Endothelial cell of umbilical vein (primary cell): ENCODE results near the gene ABLIM1. TPM values are rescaled to one million over a fixed set of nuclear protein-coding genes. Genes with fewer than 3 reads are reported as not detected.

ENCODE experiments used
- BruUV-seq: library from RNA; stranded (reverse); fragments of 400-500 nt; replicated peaks from 2 replicates; lab custom pipeline; 2021; lab: Mats Ljungman, UMichigan
- CTCF ChIA-PET: fragments of 300-600, 350-600 bp; sonication (Branson Sonifier 250); formaldehyde crosslinking; loops from one replicate; lab custom pipeline; 2021; ENCODE audit warnings: antibody characterized with exemption, inconsistent platforms; lab: Charles Lee
- POLR2A ChIA-PET: fragments of 300-600, 350-600 bp; sonication (Branson Sonifier 250); formaldehyde crosslinking; loops from one replicate; lab custom pipeline; 2021; ENCODE audit warnings: antibody characterized with exemption, inconsistent platforms; lab: Charles Lee
- DNase-seq: peaks from one replicate; pipeline ENCODE4 v3.0.0-alpha.2; 2011; ENCODE audit warnings: low read depth, low spot score
- FAIRE-seq: peaks from 2 replicates; lab custom pipeline; 2011; peaks lifted over from hg19 to GRCh38; lab: Jason Lieb, UNC
- H2AFZ ChIP-seq: 2 replicates; pipeline ENCODE4 v1.6.0; 2012; ENCODE audit warnings: low read depth, low read length, control low read depth, inconsistent platforms
- H3K27ac ChIP-seq: 2 replicates; pipeline ENCODE4 v1.5.1; 2011; ENCODE audit warnings: low read depth, mild to moderate bottlenecking, control low read depth, low read length, moderate library complexity; ENCODE audit not compliant: insufficient read depth
- H3K27me3 ChIP-seq, 2 experiments: 2 replicates each; pipeline versions ENCODE4 v1.6.0 to v1.6.1; 2011; ENCODE audit warnings: low read length in 2 of 2, mixed read lengths in 1 of 2; ENCODE audit not compliant: control insufficient read depth in 2 of 2, insufficient read depth in 2 of 2
- H3K36me3 ChIP-seq, 2 experiments: 2 replicates in 1 of 2; 3 replicates in 1 of 2; pipeline ENCODE4 v1.5.1; 2011; ENCODE audit warnings: low read length in 2 of 2, mild to moderate bottlenecking in 1 of 2, moderate library complexity in 1 of 2; ENCODE audit not compliant: control insufficient read depth in 2 of 2, insufficient read depth in 2 of 2; ENCODE audit errors: extremely low read depth in 1 of 2
- H3K4me1 ChIP-seq: 3 replicates; pipeline ENCODE4 v1.5.1; 2011; ENCODE audit warnings: mild to moderate bottlenecking, low read length; ENCODE audit not compliant: control insufficient read depth, insufficient read depth; ENCODE audit errors: extremely low read depth
- H3K4me2 ChIP-seq: 2 replicates; pipeline ENCODE4 v1.6.1; 2011; ENCODE audit warnings: low read length, control low read depth, mixed read lengths; ENCODE audit not compliant: insufficient read depth
- H3K4me3 ChIP-seq, 3 experiments: fragments of 200-600 bp in 1 of 3; sonication (generic), shearing (Covaris generic) in 1 of 3; replicated peaks in 1 of 3; 2 replicates each; pipeline ENCODE4 v1.5.1; 2011 to 2016; ENCODE audit warnings: control low read depth in 3 of 3, low read length in 3 of 3, mild to moderate bottlenecking in 2 of 3, inconsistent platforms in 1 of 3, low read depth in 1 of 3, moderate library complexity in 1 of 3; ENCODE audit not compliant: insufficient read depth in 1 of 3
- H3K79me2 ChIP-seq: 2 replicates; pipeline ENCODE4 v1.6.0; 2012; ENCODE audit warnings: low read length, inconsistent platforms; ENCODE audit not compliant: control insufficient read depth, insufficient read depth
- H3K9ac ChIP-seq: replicated peaks from 2 replicates; pipeline ENCODE3; 2011; ENCODE audit warnings: low read length, control low read depth; ENCODE audit not compliant: insufficient read depth; ENCODE audit errors: extremely low read depth
- H3K9me1 ChIP-seq: replicated peaks from 3 replicates; pipeline ENCODE4 v1.6.0; 2011; ENCODE audit warnings: mild to moderate bottlenecking, low read length; ENCODE audit not compliant: control insufficient read depth, insufficient read depth; ENCODE audit errors: extremely low read depth
- H3K9me3 ChIP-seq: replicated peaks from 2 replicates; pipeline ENCODE4 v1.5.1; 2012; ENCODE audit warnings: low read length, inconsistent platforms; ENCODE audit not compliant: control insufficient read depth, insufficient read depth
- H4K20me1 ChIP-seq: replicated peaks from 2 replicates; pipeline ENCODE3; 2011; ENCODE audit warnings: mild to moderate bottlenecking, low read length; ENCODE audit not compliant: control insufficient read depth, insufficient read depth; ENCODE audit errors: extremely low read depth
- EZH2 ChIP-seq: IDR thresholded peaks from 2 replicates; pipeline ENCODE4 v1.6.1; 2012; ENCODE audit warnings: borderline replicate concordance, low read depth, mild to moderate bottlenecking, moderate library complexity, low read length, inconsistent platforms; ENCODE audit not compliant: severe bottlenecking
- FOS ChIP-seq: IDR thresholded peaks from 2 replicates; pipeline ENCODE4 v1.6.1; 2011; ENCODE audit warnings: mild to moderate bottlenecking, low read length, moderate library complexity, borderline replicate concordance; ENCODE audit not compliant: insufficient read depth
- GATA2 ChIP-seq: IDR thresholded peaks from 2 replicates; pipeline ENCODE4 v1.7.0; 2011; ENCODE audit warnings: low read depth, mild to moderate bottlenecking, moderate library complexity, mixed read lengths, low read length; ENCODE audit not compliant: insufficient read length, insufficient read depth
- JUN ChIP-seq: IDR thresholded peaks from 2 replicates; pipeline ENCODE4 v1.6.1; 2011; ENCODE audit warnings: borderline replicate concordance, low read depth; ENCODE audit not compliant: insufficient read length, insufficient read depth
- MYC ChIP-seq: IDR thresholded peaks from one replicate; pipeline ENCODE4 v1.6.1; 2011; ENCODE audit warnings: mild to moderate bottlenecking, low read depth, low read length
- POLR2A ChIP-seq: IDR thresholded peaks from 2 replicates; pipeline ENCODE4 v1.6.1; 2012; ENCODE audit warnings: low read depth, mild to moderate bottlenecking, control low read depth, low read length
- POLR2AphosphoS5 ChIP-seq: IDR thresholded peaks from 2 replicates; pipeline ENCODE4 v1.6.1; 2012; ENCODE audit warnings: low read depth, mild to moderate bottlenecking, control low read depth, low read length, moderate library complexity; ENCODE audit not compliant: insufficient read depth
- dilution Hi-C: fragments of 300-500 bp; cut with MboI; formaldehyde crosslinking; loops from one replicate; pipeline ENCODE4 v1.15.0; 2019; ENCODE audit warnings: low sequenced_read_pairs; ENCODE audit not compliant: extremely low pct_ligation_motif_present
- intact Hi-C: fragments of 100-400 bp; cut with micrococcal nuclease; formaldehyde crosslinking; loops from one replicate; pipeline ENCODE4 v1.10.0; 2022
- polyA plus RNA-seq, 4 experiments: library from polyadenylated mRNA; depleted of rRNA in 3 of 4; stranded (reverse) in 3 of 4; unstranded in 1 of 4; fragments of >200 nt; gene quantifications; 2 replicates each; pipeline versions ENCODE4 v1.2.1 to v1.2.3, GENCODE V29; 2011 to 2012; ENCODE audit warnings: missing spikeins in 1 of 4
- total RNA-seq: library from RNA; stranded (reverse); gene quantifications from 2 replicates; pipeline ENCODE4 v1.2.3, GENCODE V29; 2021
- TF ChIP-seq, protein P1 (sequence below), 2 donors: IDR thresholded peaks; 1 replicate in 1 of 2; 2 replicates in 1 of 2; pipeline ENCODE4 v1.5.1; 2011; ENCODE audit warnings: low read length in 2 of 2, mild to moderate bottlenecking in 2 of 2, moderate library complexity in 2 of 2, control low read depth in 1 of 2, inconsistent platforms in 1 of 2, low read depth in 1 of 2; ENCODE audit not compliant: insufficient read depth in 1 of 2; ENCODE audit errors: extremely low read depth in 1 of 2
- TF ChIP-seq, protein P2 (sequence below): IDR thresholded peaks from 2 replicates; pipeline ENCODE4 v1.6.1; 2011; ENCODE audit not compliant: insufficient read depth, insufficient read length

ABLIM1 gene
- total and polyA plus RNA-seq, 2 donors (not counting 3 experiments of a cell fraction or from before 2014, with no cell fraction given): 128 to 235 TPM

DNA sequence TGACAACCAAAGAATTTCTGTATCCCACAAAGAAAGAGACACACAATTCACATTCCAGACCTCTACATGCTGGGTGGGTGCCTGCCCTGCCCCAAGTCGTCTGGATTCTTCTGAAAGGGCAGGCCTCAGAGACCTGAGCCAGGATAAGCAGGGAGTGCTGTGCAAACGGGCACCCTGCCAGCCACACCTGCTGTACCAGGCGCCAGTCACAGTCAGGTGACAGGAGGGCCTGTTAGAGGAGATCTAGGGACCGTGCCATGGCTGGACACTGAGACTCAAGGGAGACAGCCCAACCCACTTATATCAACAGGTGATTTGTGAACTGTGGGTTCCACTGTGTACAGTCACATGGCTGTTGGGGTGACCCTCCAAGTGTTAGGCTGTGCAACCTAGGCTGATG lies 150.6 kb downstream of the ABLIM1 start:
- POLR2A ChIA-PET: no interaction called here
- no peak for FAIRE-seq
- intact Hi-C loops: no loop called here
- BruUV-seq: no TSS peak
- no peaks in the 10 kb centered on the region for H3K9me3 ChIP-seq
- H3K4me3 ChIP-seq: no peak overlapping the region
- H3K9me1 ChIP-seq: no peaks in the 10 kb centered on the region
- H4K20me1 ChIP-seq: no peaks in the 10 kb centered on the region
- H3K27me3 ChIP-seq: no peaks in the 10 kb centered on the region
- peak overlapping the region; percentile 16 for H3K4me2 ChIP-seq
- CTCF ChIA-PET: interaction anchor here (0.9 to 2.4 kb wide), 4 partner anchors 8 to 25 kb away, joined by 3 to 8 read pairs (median 4); no protein-coding TSS in a partner anchor
- no peaks in the 10 kb centered on the region for H3K79me2 ChIP-seq
- peak overlapping the region; percentile 80 for H3K27ac ChIP-seq
- no peak for TF ChIP-seq MYC
- dilution Hi-C loops: no loop called here
- no peak overlapping the region for H2AFZ ChIP-seq
- H3K36me3 ChIP-seq: peaks cover 0 to 2% of the 10 kb centered on the region in 2 experiments
- H3K9ac ChIP-seq: peak overlapping the region; percentile 7
- peak; percentile 79 for DNase-seq
- peaks cover 44% of the 10 kb centered on the region for H3K4me1 ChIP-seq

DNA sequence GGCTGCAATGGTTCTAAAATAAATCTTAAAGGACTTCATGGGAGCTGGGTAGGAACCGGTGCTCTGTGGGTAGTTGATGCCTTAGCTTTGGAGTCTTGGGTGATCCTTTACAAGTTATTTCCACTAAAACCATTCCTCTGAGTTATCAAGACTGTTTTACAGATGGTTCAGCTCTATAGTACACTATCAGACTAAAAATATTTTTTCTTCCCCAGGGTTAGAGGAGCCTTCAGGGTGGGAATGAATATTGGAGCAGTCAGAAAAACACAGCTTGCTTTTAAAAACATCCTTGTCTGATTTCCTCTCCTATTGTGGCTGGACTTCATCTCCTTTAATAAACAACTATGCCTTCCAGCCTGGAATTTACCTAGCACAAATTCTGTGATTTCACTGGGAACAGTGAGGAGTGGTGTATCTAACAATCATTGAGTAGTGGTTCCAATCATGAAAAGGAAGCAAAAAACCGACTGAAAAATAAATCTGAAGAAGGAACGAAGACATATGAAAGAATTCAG lies 151.1 kb downstream of the ABLIM1 start:
- H3K4me3 ChIP-seq: no peak overlapping the region
- peak overlapping the region; percentile 7 for H3K9ac ChIP-seq
- no peak for TF ChIP-seq MYC
- no peak for TF ChIP-seq FOS
- TF ChIP-seq EZH2: no peak
- TF ChIP-seq, protein P1, sequence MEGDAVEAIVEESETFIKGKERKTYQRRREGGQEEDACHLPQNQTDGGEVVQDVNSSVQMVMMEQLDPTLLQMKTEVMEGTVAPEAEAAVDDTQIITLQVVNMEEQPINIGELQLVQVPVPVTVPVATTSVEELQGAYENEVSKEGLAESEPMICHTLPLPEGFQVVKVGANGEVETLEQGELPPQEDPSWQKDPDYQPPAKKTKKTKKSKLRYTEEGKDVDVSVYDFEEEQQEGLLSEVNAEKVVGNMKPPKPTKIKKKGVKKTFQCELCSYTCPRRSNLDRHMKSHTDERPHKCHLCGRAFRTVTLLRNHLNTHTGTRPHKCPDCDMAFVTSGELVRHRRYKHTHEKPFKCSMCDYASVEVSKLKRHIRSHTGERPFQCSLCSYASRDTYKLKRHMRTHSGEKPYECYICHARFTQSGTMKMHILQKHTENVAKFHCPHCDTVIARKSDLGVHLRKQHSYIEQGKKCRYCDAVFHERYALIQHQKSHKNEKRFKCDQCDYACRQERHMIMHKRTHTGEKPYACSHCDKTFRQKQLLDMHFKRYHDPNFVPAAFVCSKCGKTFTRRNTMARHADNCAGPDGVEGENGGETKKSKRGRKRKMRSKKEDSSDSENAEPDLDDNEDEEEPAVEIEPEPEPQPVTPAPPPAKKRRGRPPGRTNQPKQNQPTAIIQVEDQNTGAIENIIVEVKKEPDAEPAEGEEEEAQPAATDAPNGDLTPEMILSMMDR (IDR thresholded peaks at IDR 0.05; ENCODE audit: extremely low read depth in 1 of 2, insufficient read depth in 1 of 2, low read depth in 1 of 2, low read length in 2 of 2): no peak
- TF ChIP-seq, protein P2, sequence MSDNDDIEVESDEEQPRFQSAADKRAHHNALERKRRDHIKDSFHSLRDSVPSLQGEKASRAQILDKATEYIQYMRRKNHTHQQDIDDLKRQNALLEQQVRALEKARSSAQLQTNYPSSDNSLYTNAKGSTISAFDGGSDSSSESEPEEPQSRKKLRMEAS: no peak
- no peak for TF ChIP-seq POLR2A
- TF ChIP-seq POLR2AphosphoS5: no peak
- no peak for TF ChIP-seq GATA2
- no peak for TF ChIP-seq JUN
- no peaks in the 10 kb centered on the region for H3K79me2 ChIP-seq
- H2AFZ ChIP-seq: no peak overlapping the region
- dilution Hi-C loops (no loop called here), intact Hi-C loops (no loop called here)
- FAIRE-seq (peak; percentile 64), DNase-seq (peak; percentile 93)
- no peaks in the 10 kb centered on the region for H3K9me3 ChIP-seq
- peak overlapping the region; percentile 16 for H3K4me2 ChIP-seq
- peaks cover 46% of the 10 kb centered on the region for H3K4me1 ChIP-seq
- H3K36me3 ChIP-seq: peaks cover 0 to 2% of the 10 kb centered on the region in 2 experiments
- CTCF ChIA-PET: interaction anchor here (0.9 to 2.4 kb wide), 7 partner anchors 9 to 35 kb away, joined by 3 to 12 read pairs (median 4); no protein-coding TSS in a partner anchor
- H3K9me1 ChIP-seq: no peaks in the 10 kb centered on the region
- H4K20me1 ChIP-seq: no peaks in the 10 kb centered on the region
- POLR2A ChIA-PET: interaction anchor here (0.7 kb wide), 1 partner anchor 21 kb away, joined by 3 read pairs; no protein-coding TSS in a partner anchor
- H3K27ac ChIP-seq: peak overlapping the region; percentile 80
- no TSS peak for BruUV-seq
- H3K27me3 ChIP-seq: no peaks in the 10 kb centered on the region
